SK-N-SH treated with all-trans-retinoic acid at 6 μM for 48 hours (cell line): ENCODE results near the gene CARM1.
"Not testable (repeated sequence)": the region's sequence is repeated elsewhere in the genome, so short reads cannot be mapped to it uniquely, and the experiment has no call there.

Experiments
- ATAC-seq: fragments of 200-7000 bp; cut with Tn5 transposase; 3 replicates; pipeline ENCODE4 v1.9.1; 2020; ENCODE audit warnings: mild to moderate bottlenecking, moderate library complexity
- BACH2 ChIP-seq: fragments of 250-450 bp; sonication (Bioruptor Pico); IDR thresholded peaks from 2 replicates; pipeline ENCODE4 v1.9.0; 2021; ENCODE audit warnings: mild to moderate bottlenecking, borderline replicate concordance
- CREB5 ChIP-seq: fragments of 250-450 bp; sonication (Bioruptor Pico); IDR thresholded peaks from 2 replicates; pipeline ENCODE4 v1.5.1; 2020; ENCODE audit warnings: low read depth, mild to moderate bottlenecking, moderate library complexity
- CSDC2 ChIP-seq: fragments of 250-450 bp; sonication (Bioruptor Pico); IDR thresholded peaks from 2 replicates; pipeline ENCODE4 v1.5.0; 2020; ENCODE audit warnings: mild to moderate bottlenecking, moderate library complexity
- ESRRG ChIP-seq: fragments of 250-450 bp; sonication (Bioruptor Pico); IDR thresholded peaks from 2 replicates; pipeline ENCODE4 v1.6.1; 2021; ENCODE audit warnings: mild to moderate bottlenecking
- GLIS3 ChIP-seq: fragments of 250-450 bp; sonication (Bioruptor Pico); IDR thresholded peaks from 2 replicates; pipeline ENCODE4 v1.5.0; 2020; ENCODE audit warnings: mild to moderate bottlenecking, moderate library complexity
- OSR1 ChIP-seq: fragments of 250-450 bp; sonication (Bioruptor Pico); IDR thresholded peaks from 2 replicates; pipeline ENCODE4 v1.8.0; 2022; ENCODE audit warnings: moderate library complexity, mild to moderate bottlenecking, inconsistent platforms
- PATZ1 ChIP-seq: fragments of 250-450 bp; sonication (Bioruptor Pico); IDR thresholded peaks from 2 replicates; pipeline ENCODE4 v1.8.0; 2020; ENCODE audit warnings: mild to moderate bottlenecking, moderate library complexity, borderline replicate concordance
- PPARA ChIP-seq: fragments of 250-450 bp; sonication (Bioruptor Pico); IDR thresholded peaks from 2 replicates; pipeline ENCODE4 v1.5.0; 2020; ENCODE audit warnings: mild to moderate bottlenecking, borderline replicate concordance
- RARB ChIP-seq: fragments of 250-450 bp; sonication (Bioruptor Pico); IDR thresholded peaks from 2 replicates; pipeline ENCODE4 v1.8.0; 2021; ENCODE audit warnings: mild to moderate bottlenecking, moderate library complexity
- SNAI2 ChIP-seq: fragments of 250-450 bp; sonication (Bioruptor Pico); IDR thresholded peaks from 2 replicates; pipeline ENCODE4 v1.5.0; 2020; ENCODE audit warnings: mild to moderate bottlenecking, moderate library complexity
- TOX ChIP-seq: fragments of 250-450 bp; sonication (Bioruptor Pico); IDR thresholded peaks from 2 replicates; pipeline ENCODE4 v1.8.0; 2021; ENCODE audit warnings: mild to moderate bottlenecking, moderate library complexity, borderline replicate concordance
- TSHZ2 ChIP-seq: fragments of 250-450 bp; sonication (Bioruptor Pico); IDR thresholded peaks from 2 replicates; pipeline ENCODE4 v1.5.0; 2020; ENCODE audit warnings: mild to moderate bottlenecking, moderate library complexity
- ZC3H10 ChIP-seq: fragments of 250-450 bp; sonication (Bioruptor Pico); IDR thresholded peaks from 2 replicates; pipeline ENCODE4 v1.5.1; 2021; ENCODE audit warnings: mild to moderate bottlenecking, moderate library complexity
- ZFP3 ChIP-seq: fragments of 250-450 bp; sonication (Bioruptor Pico); IDR thresholded peaks from 2 replicates; pipeline ENCODE4 v1.5.0; 2020; ENCODE audit warnings: mild to moderate bottlenecking, moderate library complexity
- ZFP30 ChIP-seq: fragments of 450-650 bp; formaldehyde crosslinking; IDR thresholded peaks from 2 replicates; pipeline ENCODE4 v1.5.0; 2022; ENCODE audit warnings: mild to moderate bottlenecking, moderate library complexity
- ZNF565 ChIP-seq: fragments of 450-650 bp; formaldehyde crosslinking; conservative IDR thresholded peaks from 2 replicates; pipeline ENCODE4 v1.5.0; 2020; ENCODE audit warnings: low read depth, mild to moderate bottlenecking, moderate library complexity
- ZNF70 ChIP-seq: fragments of 450-650 bp; formaldehyde crosslinking; IDR thresholded peaks from 2 replicates; pipeline ENCODE4 v1.5.0; 2020; ENCODE audit warnings: mild to moderate bottlenecking, moderate library complexity
- ZNF8 ChIP-seq: fragments of 450-650 bp; formaldehyde crosslinking; IDR thresholded peaks from 2 replicates; pipeline ENCODE4 v1.5.0; 2020; ENCODE audit warnings: mild to moderate bottlenecking, moderate library complexity
- TF ChIP-seq, protein P1 (sequence below): fragments of 250-450 bp; sonication (Bioruptor Pico); IDR thresholded peaks from 2 replicates; pipeline ENCODE4 v1.5.1; 2021; ENCODE audit warnings: mild to moderate bottlenecking, moderate library complexity
- TF ChIP-seq, protein P2 (sequence below): fragments of 250-450 bp; sonication (Bioruptor Pico); IDR thresholded peaks from 2 replicates; pipeline ENCODE4 v1.8.0; 2021; ENCODE audit warnings: low read depth, mild to moderate bottlenecking, moderate library complexity, borderline replicate concordance

CARM1 gene

DNA sequence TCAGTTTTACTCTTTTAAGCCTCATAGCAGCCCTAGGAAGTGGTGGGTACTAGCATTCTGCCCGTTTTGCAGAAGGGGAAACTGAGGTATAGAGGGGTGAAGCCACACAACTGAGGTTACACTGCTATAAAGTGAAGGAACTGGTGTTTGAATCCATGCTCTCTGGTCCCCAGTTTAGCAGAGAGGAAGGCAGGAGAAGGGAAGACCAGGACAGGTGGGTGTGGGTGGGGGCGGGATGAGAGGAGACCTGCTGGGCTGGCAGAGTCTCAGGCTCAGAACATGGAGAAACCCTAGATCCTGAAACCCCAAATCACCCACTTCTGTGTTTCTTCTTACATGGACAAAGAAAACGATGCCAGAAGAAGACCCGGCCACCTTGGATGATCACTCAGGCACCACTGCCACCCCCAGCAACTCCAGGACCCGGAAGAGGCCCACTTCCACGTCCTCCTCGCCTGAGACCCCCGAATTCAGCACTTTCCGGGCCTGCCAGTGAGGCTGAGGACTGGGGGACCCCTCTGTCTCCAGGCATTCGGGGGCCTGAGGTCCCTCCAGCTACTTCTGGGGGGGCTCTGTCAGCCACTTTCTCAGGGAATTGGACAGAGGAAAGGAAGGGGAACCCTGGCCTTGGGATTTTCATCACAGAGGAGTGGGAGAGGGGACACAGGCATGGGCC, 2.3 kb upstream of the CARM1 start:
- TF ChIP-seq RARB (CRISPR knock-in tag) (no peak), BACH2 (CRISPR knock-in tag) (no peak), ZFP30 (CRISPR knock-in tag) (no peak), ZNF565 (CRISPR knock-in tag) (no peak), OSR1 (CRISPR knock-in tag) (no peak), CSDC2 (CRISPR knock-in tag) (no peak), CREB5 (CRISPR knock-in tag) (no peak), PPARA (CRISPR knock-in tag) (no peak), ESRRG (CRISPR knock-in tag) (no peak)

DNA sequence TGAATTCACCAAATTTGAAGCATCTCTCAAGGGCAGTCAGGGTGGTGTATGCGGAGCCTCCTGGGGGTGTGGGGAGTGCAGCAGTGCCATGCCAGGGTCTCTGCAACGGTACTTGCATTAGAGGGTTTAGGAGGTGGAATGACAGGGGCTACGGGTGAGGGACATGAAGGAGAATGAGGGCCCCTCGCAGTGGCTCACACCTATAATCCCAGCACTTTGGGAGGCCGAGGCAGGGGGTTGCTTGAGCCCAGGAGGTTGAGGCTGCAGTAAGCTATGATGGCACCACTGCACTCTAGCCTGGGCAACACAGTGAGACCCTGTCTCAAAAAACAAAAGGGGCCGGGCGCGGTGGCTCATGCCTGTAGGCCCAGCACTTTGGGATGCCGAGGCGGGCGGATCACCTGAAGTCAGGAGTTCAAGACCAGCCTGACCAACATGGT, 1.5 kb upstream of the CARM1 start:
- not testable (repeated sequence) for ATAC-seq

More for the DNA sequence above, 2.3 kb upstream of the CARM1 start:
- no peak for ATAC-seq

DNA sequence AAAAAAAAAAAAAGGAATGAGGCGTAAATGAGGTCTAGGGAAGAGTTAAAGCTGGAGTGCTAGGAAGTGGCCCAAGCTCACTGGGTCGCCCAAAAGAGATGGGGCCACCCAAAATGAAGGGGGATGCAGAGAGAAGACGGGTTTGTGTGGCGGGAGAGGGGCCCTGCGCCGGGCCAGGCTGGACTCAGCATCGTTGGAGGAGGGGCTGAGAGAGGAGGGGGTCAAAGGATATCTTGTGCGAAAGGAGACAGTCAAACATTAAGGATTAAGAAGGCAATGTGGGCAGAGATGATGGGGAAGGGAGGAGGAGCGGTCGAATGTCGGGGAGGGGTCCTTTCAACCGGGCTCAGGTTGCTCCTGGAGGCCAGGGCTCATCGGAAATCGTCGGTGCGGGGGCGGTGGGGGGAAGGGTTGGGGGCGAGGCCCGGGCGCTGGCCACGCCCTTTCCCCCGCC, 825 bp upstream of the CARM1 start:
- ATAC-seq: no peak
- TF ChIP-seq CREB5 (CRISPR knock-in tag): no peak
- TF ChIP-seq, protein P1, sequence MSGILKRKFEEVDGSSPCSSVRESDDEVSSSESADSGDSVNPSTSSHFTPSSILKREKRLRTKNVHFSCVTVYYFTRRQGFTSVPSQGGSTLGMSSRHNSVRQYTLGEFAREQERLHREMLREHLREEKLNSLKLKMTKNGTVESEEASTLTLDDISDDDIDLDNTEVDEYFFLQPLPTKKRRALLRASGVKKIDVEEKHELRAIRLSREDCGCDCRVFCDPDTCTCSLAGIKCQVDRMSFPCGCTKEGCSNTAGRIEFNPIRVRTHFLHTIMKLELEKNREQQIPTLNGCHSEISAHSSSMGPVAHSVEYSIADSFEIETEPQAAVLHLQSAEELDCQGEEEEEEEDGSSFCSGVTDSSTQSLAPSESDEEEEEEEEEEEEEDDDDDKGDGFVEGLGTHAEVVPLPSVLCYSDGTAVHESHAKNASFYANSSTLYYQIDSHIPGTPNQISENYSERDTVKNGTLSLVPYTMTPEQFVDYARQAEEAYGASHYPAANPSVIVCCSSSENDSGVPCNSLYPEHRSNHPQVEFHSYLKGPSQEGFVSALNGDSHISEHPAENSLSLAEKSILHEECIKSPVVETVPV: no peak
- no peak for TF ChIP-seq GLIS3 (CRISPR knock-in tag)

DNA sequence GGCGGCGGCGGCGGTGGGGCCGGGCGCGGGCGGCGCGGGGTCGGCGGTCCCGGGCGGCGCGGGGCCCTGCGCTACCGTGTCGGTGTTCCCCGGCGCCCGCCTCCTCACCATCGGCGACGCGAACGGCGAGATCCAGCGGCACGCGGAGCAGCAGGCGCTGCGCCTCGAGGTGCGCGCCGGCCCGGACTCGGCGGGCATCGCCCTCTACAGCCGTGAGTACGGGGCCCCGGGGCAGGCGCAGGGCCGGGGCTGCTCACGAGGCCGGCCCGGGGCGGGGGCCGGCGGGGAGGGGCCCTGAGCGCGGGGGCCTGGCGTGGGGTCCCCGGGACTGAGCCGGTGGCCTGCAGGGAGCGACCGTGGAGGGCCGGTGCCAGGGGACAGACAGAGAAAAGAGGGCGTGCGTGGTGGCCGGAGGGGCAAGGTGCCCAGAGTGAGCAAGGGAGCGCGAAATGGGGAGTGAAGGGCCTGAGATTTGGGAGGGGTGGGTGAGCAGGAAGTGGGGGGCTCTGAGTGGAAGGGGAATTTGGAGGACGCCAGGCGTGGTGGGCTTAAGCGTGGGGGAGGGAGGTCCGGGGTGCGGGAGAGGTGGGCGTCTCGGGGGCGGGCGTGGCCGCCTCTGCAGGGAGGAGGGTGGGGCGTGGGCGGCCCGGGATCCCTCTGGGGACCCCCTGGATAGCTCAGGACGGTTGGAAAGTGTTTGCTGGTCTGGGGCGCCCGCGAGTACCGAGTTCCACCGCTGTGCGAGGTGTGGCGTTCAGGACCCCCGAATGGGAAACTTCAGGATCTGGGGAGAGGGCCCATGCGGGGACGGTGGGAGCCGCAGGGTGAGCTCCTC, 575 bp downstream of the CARM1 start:
- peak; percentile 2; the same call in 1 of the 3 replicates for ATAC-seq
- TF ChIP-seq SNAI2 (CRISPR knock-in tag): no peak
- TF ChIP-seq BACH2 (CRISPR knock-in tag): no peak
- no peak for TF ChIP-seq ZC3H10 (CRISPR knock-in tag)
- no peak for TF ChIP-seq ESRRG (CRISPR knock-in tag)
- TF ChIP-seq ZNF565 (CRISPR knock-in tag): no peak
- TF ChIP-seq TOX (CRISPR knock-in tag): no peak
- TF ChIP-seq, protein P2, sequence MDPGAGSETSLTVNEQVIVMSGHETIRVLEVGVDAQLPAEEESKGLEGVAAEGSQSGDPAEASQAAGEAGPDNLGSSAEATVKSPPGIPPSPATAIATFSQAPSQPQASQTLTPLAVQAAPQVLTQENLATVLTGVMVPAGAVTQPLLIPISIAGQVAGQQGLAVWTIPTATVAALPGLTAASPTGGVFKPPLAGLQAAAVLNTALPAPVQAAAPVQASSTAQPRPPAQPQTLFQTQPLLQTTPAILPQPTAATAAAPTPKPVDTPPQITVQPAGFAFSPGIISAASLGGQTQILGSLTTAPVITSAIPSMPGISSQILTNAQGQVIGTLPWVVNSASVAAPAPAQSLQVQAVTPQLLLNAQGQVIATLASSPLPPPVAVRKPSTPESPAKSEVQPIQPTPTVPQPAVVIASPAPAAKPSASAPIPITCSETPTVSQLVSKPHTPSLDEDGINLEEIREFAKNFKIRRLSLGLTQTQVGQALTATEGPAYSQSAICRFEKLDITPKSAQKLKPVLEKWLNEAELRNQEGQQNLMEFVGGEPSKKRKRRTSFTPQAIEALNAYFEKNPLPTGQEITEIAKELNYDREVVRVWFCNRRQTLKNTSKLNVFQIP: no peak
- no peak for TF ChIP-seq TSHZ2 (CRISPR knock-in tag)
- no peak for TF ChIP-seq PPARA (CRISPR knock-in tag)
- TF ChIP-seq CSDC2 (CRISPR knock-in tag): no peak
- TF ChIP-seq ZFP30 (CRISPR knock-in tag): no peak
- no peak for TF ChIP-seq ZFP3 (CRISPR knock-in tag)
- TF ChIP-seq RARB (CRISPR knock-in tag): no peak
- TF ChIP-seq GLIS3 (CRISPR knock-in tag): no peak
- TF ChIP-seq ZNF8 (CRISPR knock-in tag): no peak
- TF ChIP-seq PATZ1 (CRISPR knock-in tag): no peak
- TF ChIP-seq ZNF70 (CRISPR knock-in tag): no peak
- no peak for TF ChIP-seq OSR1 (CRISPR knock-in tag)
- TF ChIP-seq, protein P1: no peak
- TF ChIP-seq, all 23 proteins: peak for 0
